HepG2 (cell line): ENCODE data around the gene ADCY9. TPM values are rescaled to one million over a fixed set of nuclear protein-coding genes. Genes with fewer than 3 reads are reported as not detected.

ENCODE experiments used
- ADNP ChIP-seq: sonication (generic); formaldehyde crosslinking; IDR thresholded peaks from 2 replicates; pipeline ENCODE4 v1.4.0; 2020; ENCODE audit warnings: missing genetic modification reagents
- ARID2 ChIP-seq: sonication (generic); formaldehyde crosslinking; IDR thresholded peaks from 2 replicates; pipeline ENCODE4 v1.8.1; 2022; ENCODE audit warnings: mild to moderate bottlenecking, missing genetic modification reagents, borderline replicate concordance
- GATA4 ChIP-seq: sonication (generic); IDR thresholded peaks from 2 replicates; pipeline ENCODE4 v1.6.1; 2016; ENCODE audit warnings: antibody characterized with exemption, low read depth, borderline replicate concordance
- MBD4 ChIP-seq: IDR thresholded peaks from 2 replicates; pipeline ENCODE4 v1.6.1; 2012; ENCODE audit warnings: low read length, inconsistent platforms, borderline replicate concordance
- NFIC ChIP-seq: IDR thresholded peaks from 2 replicates; pipeline ENCODE4 v1.6.1; 2012; ENCODE audit warnings: mild to moderate bottlenecking, low read length, inconsistent platforms
- RAD51 ChIP-seq: fragments of 450-650 bp; IDR thresholded peaks from 2 replicates; pipeline ENCODE4 v1.6.1; 2016; ENCODE audit warnings: borderline replicate concordance
- RBM39 ChIP-seq: fragments of 200-400 bp; formaldehyde crosslinking; IDR thresholded peaks from one replicate; pipeline ENCODE4 v1.6.1; 2018; ENCODE audit warnings: antibody characterized with exemption, mild to moderate bottlenecking, low read depth, low read length; ENCODE audit not compliant: poor library complexity, severe bottlenecking
- SNAI1 ChIP-seq: sonication (generic); formaldehyde crosslinking; IDR thresholded peaks from 2 replicates; pipeline ENCODE4 v1.5.0; 2020; ENCODE audit warnings: mild to moderate bottlenecking, missing genetic modification reagents, borderline replicate concordance
- TBL1XR1 ChIP-seq: fragments of 150-350 bp; IDR thresholded peaks from 2 replicates; pipeline ENCODE4 v1.6.1; 2014; ENCODE audit warnings: borderline replicate concordance, low read length; ENCODE audit not compliant: partially characterized antibody
- TP53 ChIP-seq: sonication (generic); formaldehyde crosslinking; conservative IDR thresholded peaks from 2 replicates; pipeline ENCODE4 v1.4.0; 2020; ENCODE audit warnings: missing genetic modification reagents
- ZBTB42 ChIP-seq: sonication (generic); formaldehyde crosslinking; IDR thresholded peaks from 2 replicates; pipeline ENCODE4 v1.5.0; 2020; ENCODE audit warnings: mild to moderate bottlenecking, missing genetic modification reagents
- ZNF12 ChIP-seq: sonication (generic); formaldehyde crosslinking; IDR thresholded peaks from 2 replicates; pipeline ENCODE4 v1.5.0; 2020; ENCODE audit warnings: missing genetic modification reagents
- ZNF143 ChIP-seq: sonication (generic); formaldehyde crosslinking; IDR thresholded peaks from 2 replicates; pipeline ENCODE4 v1.4.0; 2020; ENCODE audit warnings: missing genetic modification reagents
- ZNF546 ChIP-seq: sonication (generic); formaldehyde crosslinking; conservative IDR thresholded peaks from 2 replicates; pipeline ENCODE4 v1.8.1; 2023; ENCODE audit warnings: mild to moderate bottlenecking, missing genetic modification reagents
- ZNF674 ChIP-seq: sonication (generic); formaldehyde crosslinking; IDR thresholded peaks from 2 replicates; pipeline ENCODE4 v1.5.0; 2020; ENCODE audit warnings: low read depth, mild to moderate bottlenecking, missing genetic modification reagents
- polyA plus RNA-seq, 8 experiments: library from polyadenylated mRNA; depleted of rRNA in 3 of 8; stranded (reverse) in 7 of 8; unstranded in 1 of 8; fragments of >200 nt; fragmentation: Illumina TruSeq in 4 of 8; extraction: Trizol in 4 of 8; gene quantifications; 2 replicates each; pipeline versions ENCODE4 v1.2.1 to v1.2.3, GENCODE V29; 2011 to 2016; ENCODE audit warnings: low read depth in 4 of 8, missing spikeins in 1 of 8, mixed read lengths in 1 of 8; ENCODE audit not compliant: insufficient read depth in 1 of 8
- total RNA-seq, 5 experiments: library from RNA; depleted of rRNA; stranded (reverse); fragments of >200 nt; fragmentation: Illumina TruSeq; extraction: Trizol; gene quantifications; 2 replicates each; pipeline ENCODE4 v1.2.3, GENCODE V29; 2016; ENCODE audit warnings: low read depth in 1 of 5
- TF ChIP-seq, protein P1 (sequence below): sonication (generic); formaldehyde crosslinking; IDR thresholded peaks from 2 replicates; pipeline ENCODE4 v1.4.0; 2020; ENCODE audit warnings: missing genetic modification reagents, mild to moderate bottlenecking, borderline replicate concordance
- TF ChIP-seq, protein P2 (sequence below): IDR thresholded peaks from 2 replicates; pipeline ENCODE4 v1.6.1; 2016
- TF ChIP-seq, protein P3 (sequence below): sonication (generic); formaldehyde crosslinking; IDR thresholded peaks from 2 replicates; pipeline ENCODE4 v1.4.0; 2020; ENCODE audit warnings: missing genetic modification reagents
- TF ChIP-seq, protein P4 (sequence below): sonication (generic); formaldehyde crosslinking; IDR thresholded peaks from 2 replicates; pipeline ENCODE4 v1.4.0; 2020; ENCODE audit warnings: missing genetic modification reagents; ENCODE audit errors: not compliant biosample characterization
- TF ChIP-seq, protein P5 (sequence below): IDR thresholded peaks from 2 replicates; pipeline ENCODE4 v1.6.1; 2018; ENCODE audit warnings: missing genetic modification reagents, mild to moderate bottlenecking, missing compliant biosample characterization

ADCY9 gene
- total and polyA plus RNA-seq, 2 of the 13 experiments (the other 11 are each of a cell fraction or from before 2014, with no cell fraction given), result 11.2 to 13.9 TPM

DNA sequence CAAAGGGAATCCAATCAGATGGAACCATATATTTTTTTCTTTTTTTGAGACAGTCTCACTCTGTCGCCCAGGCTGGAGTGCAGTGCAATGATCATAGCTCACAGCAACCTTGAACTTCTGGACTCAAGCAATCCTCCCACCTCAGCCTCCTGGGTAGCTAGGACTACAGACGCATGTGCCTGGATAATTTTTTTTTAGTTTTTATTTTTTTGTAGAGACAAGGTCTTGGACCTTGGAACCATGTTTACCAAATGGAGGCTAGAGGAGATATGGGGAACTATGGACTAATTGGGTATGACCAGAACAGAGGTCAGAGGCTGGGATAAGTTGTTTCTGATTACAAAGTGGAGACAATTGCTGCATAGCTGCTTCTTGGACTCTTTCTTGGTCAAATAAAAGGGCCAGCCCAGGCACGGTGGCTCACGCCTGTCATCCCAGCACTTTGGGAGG is 41.2 kb upstream of the ADCY9 start (continued):
- no peak for TF ChIP-seq ZBTB42 (CRISPR knock-in tag)
- TF ChIP-seq, protein P1, sequence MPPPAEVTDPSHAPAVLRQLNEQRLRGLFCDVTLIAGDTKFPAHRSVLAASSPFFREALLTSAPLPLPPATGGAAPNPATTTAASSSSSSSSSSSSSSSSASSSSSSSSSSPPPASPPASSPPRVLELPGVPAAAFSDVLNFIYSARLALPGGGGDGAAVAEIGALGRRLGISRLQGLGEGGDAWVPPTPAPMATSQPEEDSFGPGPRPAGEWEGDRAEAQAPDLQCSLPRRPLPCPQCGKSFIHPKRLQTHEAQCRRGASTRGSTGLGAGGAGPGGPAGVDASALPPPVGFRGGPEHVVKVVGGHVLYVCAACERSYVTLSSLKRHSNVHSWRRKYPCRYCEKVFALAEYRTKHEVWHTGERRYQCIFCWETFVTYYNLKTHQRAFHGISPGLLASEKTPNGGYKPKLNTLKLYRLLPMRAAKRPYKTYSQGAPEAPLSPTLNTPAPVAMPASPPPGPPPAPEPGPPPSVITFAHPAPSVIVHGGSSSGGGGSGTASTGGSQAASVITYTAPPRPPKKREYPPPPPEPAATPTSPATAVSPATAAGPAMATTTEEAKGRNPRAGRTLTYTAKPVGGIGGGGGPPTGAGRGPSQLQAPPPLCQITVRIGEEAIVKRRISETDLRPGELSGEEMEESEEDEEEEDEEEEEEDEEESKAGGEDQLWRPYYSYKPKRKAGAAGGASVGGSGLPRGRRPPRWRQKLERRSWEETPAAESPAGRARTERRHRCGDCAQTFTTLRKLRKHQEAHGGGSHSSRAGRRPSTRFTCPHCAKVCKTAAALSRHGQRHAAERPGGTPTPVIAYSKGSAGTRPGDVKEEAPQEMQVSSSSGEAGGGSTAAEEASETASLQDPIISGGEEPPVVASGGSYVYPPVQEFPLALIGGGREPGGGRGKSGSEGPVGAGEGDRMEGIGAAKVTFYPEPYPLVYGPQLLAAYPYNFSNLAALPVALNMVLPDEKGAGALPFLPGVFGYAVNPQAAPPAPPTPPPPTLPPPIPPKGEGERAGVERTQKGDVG (CRISPR knock-in tag), result 0 out of 2 replicates have a peak, but pooled peaks have one; percentile 28
- no peak for TF ChIP-seq RAD51
- TF ChIP-seq ZNF12 (CRISPR knock-in tag), result no peak
- TF ChIP-seq ARID2 (CRISPR knock-in tag), result no peak
- TF ChIP-seq, protein P2, sequence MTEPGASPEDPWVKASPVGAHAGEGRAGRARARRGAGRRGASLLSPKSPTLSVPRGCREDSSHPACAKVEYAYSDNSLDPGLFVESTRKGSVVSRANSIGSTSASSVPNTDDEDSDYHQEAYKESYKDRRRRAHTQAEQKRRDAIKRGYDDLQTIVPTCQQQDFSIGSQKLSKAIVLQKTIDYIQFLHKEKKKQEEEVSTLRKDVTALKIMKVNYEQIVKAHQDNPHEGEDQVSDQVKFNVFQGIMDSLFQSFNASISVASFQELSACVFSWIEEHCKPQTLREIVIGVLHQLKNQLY (CRISPR knock-in tag), result no peak
- TF ChIP-seq, protein P3, sequence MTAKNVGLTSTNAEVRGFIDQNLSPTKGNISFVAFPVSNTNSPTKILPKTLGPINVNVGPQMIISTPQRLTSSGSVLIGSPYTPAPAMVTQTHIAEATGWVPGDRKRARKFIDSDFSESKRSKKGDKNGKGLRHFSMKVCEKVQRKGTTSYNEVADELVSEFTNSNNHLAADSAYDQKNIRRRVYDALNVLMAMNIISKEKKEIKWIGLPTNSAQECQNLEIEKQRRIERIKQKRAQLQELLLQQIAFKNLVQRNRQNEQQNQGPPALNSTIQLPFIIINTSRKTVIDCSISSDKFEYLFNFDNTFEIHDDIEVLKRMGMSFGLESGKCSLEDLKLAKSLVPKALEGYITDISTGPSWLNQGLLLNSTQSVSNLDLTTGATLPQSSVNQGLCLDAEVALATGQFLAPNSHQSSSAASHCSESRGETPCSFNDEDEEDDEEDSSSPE (CRISPR knock-in tag), result no peak
- no peak for TF ChIP-seq MBD4
- TF ChIP-seq TP53, result no peak
- TF ChIP-seq TBL1XR1, result no peak
- TF ChIP-seq SNAI1 (CRISPR knock-in tag), result no peak
- TF ChIP-seq ZNF143 (CRISPR knock-in tag), result no peak
- no peak for TF ChIP-seq NFIC
- TF ChIP-seq GATA4, result no peak
- no peak for TF ChIP-seq RBM39
- TF ChIP-seq, protein P4, sequence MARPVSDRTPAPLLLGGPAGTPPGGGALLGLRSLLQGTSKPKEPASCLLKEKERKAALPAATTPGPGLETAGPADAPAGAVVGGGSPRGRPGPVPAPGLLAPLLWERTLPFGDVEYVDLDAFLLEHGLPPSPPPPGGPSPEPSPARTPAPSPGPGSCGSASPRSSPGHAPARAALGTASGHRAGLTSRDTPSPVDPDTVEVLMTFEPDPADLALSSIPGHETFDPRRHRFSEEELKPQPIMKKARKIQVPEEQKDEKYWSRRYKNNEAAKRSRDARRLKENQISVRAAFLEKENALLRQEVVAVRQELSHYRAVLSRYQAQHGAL, result no peak
- no peak for TF ChIP-seq ZNF674 (CRISPR knock-in tag)
- TF ChIP-seq ADNP (CRISPR knock-in tag), result peak; percentile 66; the same call in 1 of the 2 replicates
- TF ChIP-seq, protein P5, sequence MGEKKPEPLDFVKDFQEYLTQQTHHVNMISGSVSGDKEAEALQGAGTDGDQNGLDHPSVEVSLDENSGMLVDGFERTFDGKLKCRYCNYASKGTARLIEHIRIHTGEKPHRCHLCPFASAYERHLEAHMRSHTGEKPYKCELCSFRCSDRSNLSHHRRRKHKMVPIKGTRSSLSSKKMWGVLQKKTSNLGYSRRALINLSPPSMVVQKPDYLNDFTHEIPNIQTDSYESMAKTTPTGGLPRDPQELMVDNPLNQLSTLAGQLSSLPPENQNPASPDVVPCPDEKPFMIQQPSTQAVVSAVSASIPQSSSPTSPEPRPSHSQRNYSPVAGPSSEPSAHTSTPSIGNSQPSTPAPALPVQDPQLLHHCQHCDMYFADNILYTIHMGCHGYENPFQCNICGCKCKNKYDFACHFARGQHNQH (CRISPR knock-in tag), result peak; percentile 63
- no peak for TF ChIP-seq ZNF546 (CRISPR knock-in tag)
